ENCODE results near the gene TMEM17.

Gene TMEM17

GRCh38 chr2:62489702-62490101, 16.3 kb downstream of the TMEM17 start:
- no peak overlapping the region for H2AFZ ChIP-seq (ENCODE audit: low read length)
- H3K9ac ChIP-seq (ENCODE audit: low read length): no peak overlapping the region
- no peaks in the 10 kb centered on the region for H3K36me3 ChIP-seq (ENCODE audit: insufficient read depth, low read length)
- H3K4me3 ChIP-seq (ENCODE audit: low read depth, low read length, poor library complexity, severe bottlenecking): no peak overlapping the region
- no peaks in the 10 kb centered on the region for H3K9me2 ChIP-seq (ENCODE audit: low read depth, low read length)
- TF ChIP-seq CTCF (IDR thresholded peaks at IDR 0.05; ENCODE audit: low read length) (no peak), EZH2 (IDR thresholded peaks at IDR 0.05; ENCODE audit: borderline replicate concordance, low read length) (no peak)
- H3K9me3 ChIP-seq (ENCODE audit: low read length): no peaks in the 10 kb centered on the region
- H3K27me3 ChIP-seq (ENCODE audit: insufficient read depth, low read length): no peaks in the 10 kb centered on the region
- no peaks in the 10 kb centered on the region for H3K4me1 ChIP-seq (ENCODE audit: insufficient read depth, low read length, severe bottlenecking)
- no peaks in the 10 kb centered on the region for H3F3A ChIP-seq (ENCODE audit: insufficient read depth, low read length)
- no peak overlapping the region for H3K27ac ChIP-seq (ENCODE audit: low read depth, low read length, poor library complexity, severe bottlenecking)
- no peaks in the 10 kb centered on the region for H4K20me1 ChIP-seq (ENCODE audit: insufficient read depth, low read length)
- H3K79me2 ChIP-seq (ENCODE audit: insufficient read depth, low read length): no peaks in the 10 kb centered on the region
- H3K4me2 ChIP-seq (ENCODE audit: low read length): no peak overlapping the region

GRCh38 chr2:62489162-62489561, 16.8 kb downstream of the TMEM17 start:
- no peaks in the 10 kb centered on the region for H3F3A ChIP-seq (ENCODE audit: insufficient read depth, low read length)
- no peaks in the 10 kb centered on the region for H3K9me2 ChIP-seq (ENCODE audit: low read depth, low read length)
- H3K9ac ChIP-seq (ENCODE audit: low read length): no peak overlapping the region
- H3K36me3 ChIP-seq (ENCODE audit: insufficient read depth, low read length): no peaks in the 10 kb centered on the region
- no peaks in the 10 kb centered on the region for H3K9me3 ChIP-seq (ENCODE audit: low read length)
- no peaks in the 10 kb centered on the region for H3K27me3 ChIP-seq (ENCODE audit: insufficient read depth, low read length)
- H3K4me3 ChIP-seq (ENCODE audit: low read depth, low read length, poor library complexity, severe bottlenecking): no peak overlapping the region
- H3K4me1 ChIP-seq (ENCODE audit: insufficient read depth, low read length, severe bottlenecking): no peaks in the 10 kb centered on the region
- TF ChIP-seq EZH2 (IDR thresholded peaks at IDR 0.05; ENCODE audit: borderline replicate concordance, low read length) (no peak), CTCF (IDR thresholded peaks at IDR 0.05; ENCODE audit: low read length) (no peak)
- no peak overlapping the region for H3K27ac ChIP-seq (ENCODE audit: low read depth, low read length, poor library complexity, severe bottlenecking)
- no peak overlapping the region for H2AFZ ChIP-seq (ENCODE audit: low read length)
- H4K20me1 ChIP-seq (ENCODE audit: insufficient read depth, low read length): no peaks in the 10 kb centered on the region
- no peak overlapping the region for H3K4me2 ChIP-seq (ENCODE audit: low read length)
- no peaks in the 10 kb centered on the region for H3K79me2 ChIP-seq (ENCODE audit: insufficient read depth, low read length)

GRCh38 chr2:62486439-62486765, 19.6 kb downstream of the TMEM17 start:
- Histone ChIP-seq H3K9me3 (ENCODE audit: low read length) (no peaks in the 10 kb centered on the region), H3K36me3 (ENCODE audit: insufficient read depth, low read length) (no peaks in the 10 kb centered on the region), H3K9me2 (ENCODE audit: low read depth, low read length) (no peaks in the 10 kb centered on the region), H3K79me2 (ENCODE audit: insufficient read depth, low read length) (no peaks in the 10 kb centered on the region), H3K4me1 (ENCODE audit: insufficient read depth, low read length, severe bottlenecking) (no peaks in the 10 kb centered on the region), H3F3A (ENCODE audit: insufficient read depth, low read length) (no peaks in the 10 kb centered on the region), H4K20me1 (ENCODE audit: insufficient read depth, low read length) (no peaks in the 10 kb centered on the region), H3K9ac (ENCODE audit: low read length) (no peak overlapping the region), H3K4me3 (ENCODE audit: low read depth, low read length, poor library complexity, severe bottlenecking) (no peak overlapping the region), H2AFZ (ENCODE audit: low read length) (no peak overlapping the region), H3K27ac (ENCODE audit: low read depth, low read length, poor library complexity, severe bottlenecking) (no peak overlapping the region), H3K27me3 (ENCODE audit: insufficient read depth, low read length) (no peaks in the 10 kb centered on the region), H3K4me2 (ENCODE audit: low read length) (no peak overlapping the region)
- TF ChIP-seq EZH2 (IDR thresholded peaks at IDR 0.05; ENCODE audit: borderline replicate concordance, low read length) (no peak), CTCF (IDR thresholded peaks at IDR 0.05; ENCODE audit: low read length) (no peak)
